Spleen (tissue), 7 donors: ENCODE data around the gene ALK.

Experiments
- CTCF ChIP-seq, 11 experiments: fragments of 200-600 bp in 7 of 11; fragments of 450-650 bp in 4 of 11; sonication (generic) in 4 of 11; IDR thresholded peaks in 8 of 11; conservative IDR thresholded peaks in 3 of 11; 1 replicate in 7 of 11; 2 replicates in 4 of 11; pipeline versions ENCODE4 v1.4.0 to v1.8.0; 2016 to 2021; ENCODE audit warnings: antibody characterized with exemption in 11 of 11, inconsistent platforms in 4 of 11, mild to moderate bottlenecking in 1 of 11
- POLR2A ChIP-seq, 3 donors: fragments of 450-650 bp; IDR thresholded peaks; one replicate each; pipeline ENCODE4 v1.5.1; 2017; ENCODE audit warnings: antibody characterized with exemption in 3 of 3, mild to moderate bottlenecking in 1 of 3
- POLR2AphosphoS5 ChIP-seq, 3 donors: sonication (generic); formaldehyde crosslinking; IDR thresholded peaks; one replicate each; pipeline ENCODE4 v1.5.1; 2017; ENCODE audit warnings: antibody characterized with exemption in 3 of 3
- donor health status: DM: no; HTN: no; CAD: no; lungs with moderate emphysema.
- donor health status: DM: no; HTN: no; CAD: no.
- donor health status: DM: no; HTN: no; CAD: no.

GRCh38 chr2:29189052-29189451, 732.3 kb downstream of the ALK start:
- TF ChIP-seq POLR2A (IDR thresholded peaks at IDR 0.05) (no peak), CTCF (IDR thresholded peaks at IDR 0.05 in 8 of 11, conservative IDR thresholded peaks at IDR 0.05 in 3 of 11) (no peak), POLR2AphosphoS5 (IDR thresholded peaks at IDR 0.05) (no peak)
